H54 (cell line): Measurements from ENCODE around the gene TTLL6.

ENCODE experiments used
- DNase-seq: peaks from one replicate; pipeline ENCODE4 v3.0.0; 2011; ENCODE audit warnings: low spot score, mixed read lengths; ENCODE audit not compliant: insufficient read length
- FAIRE-seq: peaks from 3 replicates; lab custom pipeline; 2011; peaks lifted over from hg19 to GRCh38; lab: Jason Lieb, UNC
- POLR2A ChIP-seq: IDR thresholded peaks from 2 replicates; pipeline ENCODE4 v1.6.1; 2011; ENCODE audit warnings: low read depth, mild to moderate bottlenecking, low read length

The TTLL6 gene

GRCh38 chr17:48759288-48759687, 57.7 kb downstream of the TTLL6 start:
- no peak for FAIRE-seq
- TF ChIP-seq POLR2A = no peak
- DNase-seq = no peak

GRCh38 chr17:48757524-48757961, 59.5 kb downstream of the TTLL6 start:
- DNase-seq = peak; percentile 77
- FAIRE-seq = no peak
- no peak for TF ChIP-seq POLR2A

- FAIRE-seq = no peak
- no peak for DNase-seq
- no peak for TF ChIP-seq POLR2A
These were observed 60.2 kb downstream of the TTLL6 start for GRCh38 chr17:48756830-48757251.

- TF ChIP-seq POLR2A = no peak
- FAIRE-seq (no peak), DNase-seq (no peak)
These were observed 61.7 kb downstream of the TTLL6 start for GRCh38 chr17:48755356-48755755.

GRCh38 chr17:48754500-48755261, 62.3 kb downstream of the TTLL6 start:
- FAIRE-seq (no peak), DNase-seq (no peak)
- TF ChIP-seq POLR2A = no peak

- FAIRE-seq (no peak), DNase-seq (peak; percentile 91)
- TF ChIP-seq POLR2A = no peak
These were observed 63.1 kb downstream of the TTLL6 start for GRCh38 chr17:48753794-48754499.

- FAIRE-seq (no peak), DNase-seq (no peak)
- TF ChIP-seq POLR2A = no peak
These were observed 64.4 kb downstream of the TTLL6 start for GRCh38 chr17:48752399-48753288.

GRCh38 chr17:48751733-48752398, 65.2 kb downstream of the TTLL6 start:
- TF ChIP-seq POLR2A = no peak
- FAIRE-seq (no peak), DNase-seq (no peak)

GRCh38 chr17:48751172-48751571, 65.9 kb downstream of the TTLL6 start:
- no peak for TF ChIP-seq POLR2A
- no peak for DNase-seq
- no peak for FAIRE-seq

- DNase-seq (no peak), FAIRE-seq (no peak)
- no peak for TF ChIP-seq POLR2A
These were observed 67.1 kb downstream of the TTLL6 start for GRCh38 chr17:48749621-48750553.

- no peak for TF ChIP-seq POLR2A
- DNase-seq = no peak
- no peak for FAIRE-seq
These were observed 68.1 kb downstream of the TTLL6 start for GRCh38 chr17:48748718-48749566.
